Mesodermal cell (in vitro differentiated cells): ENCODE measurements around the gene SPINDOC.
"Not testable (repeated sequence)": the region's sequence is repeated elsewhere in the genome, so short reads cannot be mapped to it uniquely, and the experiment has no call there.

Experiments used
- H3K27ac ChIP-seq: 2 replicates; pipeline ENCODE4 v1.7.0; 2013; ENCODE audit warnings: mild to moderate bottlenecking, low read depth, low read length, moderate library complexity; ENCODE audit not compliant: severe bottlenecking
- H3K36me3 ChIP-seq: 2 replicates; pipeline ENCODE4 v1.7.1; 2013; ENCODE audit warnings: mild to moderate bottlenecking, low read length, moderate library complexity; ENCODE audit not compliant: control insufficient read depth, insufficient read depth
- H3K4me1 ChIP-seq: one replicate; pipeline ENCODE4 v1.7.1; 2013; ENCODE audit warnings: mild to moderate bottlenecking, low read length; ENCODE audit not compliant: insufficient read depth, control insufficient read depth, poor library complexity, severe bottlenecking
- H3K4me3 ChIP-seq: 2 replicates; pipeline ENCODE4 v1.7.0; 2013; ENCODE audit warnings: low read length, control low read depth, mild to moderate bottlenecking; ENCODE audit not compliant: insufficient read depth, poor library complexity, severe bottlenecking; ENCODE audit errors: extremely low read depth
- H3K9me3 ChIP-seq: 2 replicates; pipeline ENCODE4 v1.7.1; 2013; ENCODE audit warnings: mild to moderate bottlenecking, low read length, moderate library complexity; ENCODE audit not compliant: control insufficient read depth
- WGBS, 2 experiments: methylation state at CpG; one replicate each; pipeline ENCODE4 v1.1.5; 2013; ENCODE audit warnings: missing lambda C conversion rate in 2 of 2; ENCODE audit not compliant: insufficient coverage in 2 of 2; 5-methylcytosine and 5-hydroxymethylcytosine counted together

The SPINDOC gene

GRCh38 chr11:63855975-63856374 is 42.7 kb downstream of the SPINDOC start:
- H3K4me3 ChIP-seq = no peak overlapping the region
- H3K4me1 ChIP-seq = no peaks in the 10 kb centered on the region
- 94 to 100% methylated on average over 2 of the region's 2 CpGs for WGBS, 2 experiments
- peaks cover 37% of the 10 kb centered on the region for H3K36me3 ChIP-seq
- no peaks in the 10 kb centered on the region for H3K9me3 ChIP-seq
- H3K27ac ChIP-seq = no peak overlapping the region

GRCh38 chr11:63858628-63859550 is 45.6 kb downstream of the SPINDOC start:
- Histone ChIP-seq H3K36me3 (peaks cover 42% of the 10 kb centered on the region), H3K4me1 (peaks cover 4% of the 10 kb centered on the region), H3K27ac (no peak overlapping the region), H3K4me3 (no peak overlapping the region), H3K9me3 (no peaks in the 10 kb centered on the region)
- WGBS, 2 experiments = 95 to 96% methylated on average over 7 to 11 of the region's 11 CpGs

- Histone ChIP-seq H3K36me3 (peaks cover 38% of the 10 kb centered on the region), H3K9me3 (no peaks in the 10 kb centered on the region), H3K4me1 (peaks cover 18% of the 10 kb centered on the region), H3K27ac (no peak overlapping the region), H3K4me3 (no peak overlapping the region)
- WGBS, 2 experiments = 65 to 79% methylated on average over 2 to 3 of the region's 4 CpGs
Measured at GRCh38 chr11:63862923-63863322, 49.7 kb downstream of the SPINDOC start.

- 91 to 100% methylated on average over 1 to 4 of the region's 6 CpGs for WGBS, 2 experiments
- not testable (repeated sequence) for H3K4me3 ChIP-seq, H3K27ac ChIP-seq, H3K9me3 ChIP-seq
- Histone ChIP-seq H3K4me1 (peaks cover 18% of the 10 kb centered on the region), H3K36me3 (peaks cover 42% of the 10 kb centered on the region)
Measured at GRCh38 chr11:63863620-63864019, 50.4 kb downstream of the SPINDOC start.

- H3K27ac ChIP-seq = no peak overlapping the region
- peaks cover 29% of the 10 kb centered on the region for H3K4me1 ChIP-seq
- 100% methylated on average over 1 to 3 of the region's 4 CpGs for WGBS, 2 experiments
- H3K36me3 ChIP-seq = peaks cover 47% of the 10 kb centered on the region
- H3K4me3 ChIP-seq = no peak overlapping the region
- H3K9me3 ChIP-seq = no peaks in the 10 kb centered on the region
Measured at GRCh38 chr11:63866211-63866610, 53.0 kb downstream of the SPINDOC start.

- H3K4me3 ChIP-seq = no peak overlapping the region
- H3K36me3 ChIP-seq = peaks cover 37% of the 10 kb centered on the region
- H3K27ac ChIP-seq = peak overlapping the region; percentile 36
- WGBS, 2 experiments = 86 to 97% methylated on average over 2 to 4 of the region's 4 CpGs
- H3K9me3 ChIP-seq = no peaks in the 10 kb centered on the region
- H3K4me1 ChIP-seq = peaks cover 37% of the 10 kb centered on the region
Measured at GRCh38 chr11:63867511-63867910, 54.3 kb downstream of the SPINDOC start.

GRCh38 chr11:63868399-63869064 is 55.3 kb downstream of the SPINDOC start:
- H3K27ac ChIP-seq = no peak overlapping the region

GRCh38 chr11:63869171-63869591 is 55.9 kb downstream of the SPINDOC start:
- H3K36me3 ChIP-seq = peaks cover 36% of the 10 kb centered on the region
- H3K9me3 ChIP-seq = no peaks in the 10 kb centered on the region
- peaks cover 40% of the 10 kb centered on the region for H3K4me1 ChIP-seq
- WGBS, 2 experiments = 90 to 100% methylated on average over 3 to 7 of the region's 7 CpGs
- no peak overlapping the region for H3K27ac ChIP-seq
- H3K4me3 ChIP-seq = no peak overlapping the region

More at GRCh38 chr11:63868399-63869064, 55.3 kb downstream of the SPINDOC start:
- Histone ChIP-seq H3K36me3 (peaks cover 35% of the 10 kb centered on the region), H3K4me3 (no peak overlapping the region), H3K4me1 (peaks cover 40% of the 10 kb centered on the region), H3K9me3 (no peaks in the 10 kb centered on the region)
- WGBS, 2 experiments = 86 to 88% methylated on average over 8 to 9 of the region's 9 CpGs

- WGBS, 2 experiments = 90 to 96% methylated on average over 7 to 8 of the region's 8 CpGs
Measured at GRCh38 chr11:63869683-63870082, 56.4 kb downstream of the SPINDOC start.

GRCh38 chr11:63870351-63871140 is 57.3 kb downstream of the SPINDOC start:
- 96% methylated on average over 12 of the region's 14 CpGs for WGBS, 2 experiments
- peaks cover 40% of the 10 kb centered on the region for H3K4me1 ChIP-seq

More at GRCh38 chr11:63869683-63870082, 56.4 kb downstream of the SPINDOC start:
- Histone ChIP-seq H3K27ac (no peak overlapping the region), H3K9me3 (no peaks in the 10 kb centered on the region), H3K4me1 (peaks cover 40% of the 10 kb centered on the region), H3K4me3 (no peak overlapping the region), H3K36me3 (peaks cover 36% of the 10 kb centered on the region)

More at GRCh38 chr11:63870351-63871140, 57.3 kb downstream of the SPINDOC start:
- Histone ChIP-seq H3K27ac (peak overlapping the region; percentile 1), H3K9me3 (no peaks in the 10 kb centered on the region), H3K36me3 (peaks cover 31% of the 10 kb centered on the region), H3K4me3 (no peak overlapping the region)
